Fibroblast of peridontal ligament (primary cell): ENCODE results near the gene MGMT.
"Not testable (repeated sequence)": the region's sequence is repeated elsewhere in the genome, so short reads cannot be mapped to it uniquely, and the experiment has no call there.

Experiments
- DNase-seq: peaks from one replicate; pipeline ENCODE4 v3.0.0-alpha.2; 2010; ENCODE audit errors: extremely low read depth

The MGMT gene

GRCh38 chr10:129466703-129467358, at the start of gene MGMT:
TSS of gene MGMT (plus strand) at chr10:129467241.
- DNase-seq, result peak; percentile 75

GRCh38 chr10:129417870-129418269, 49.2 kb upstream of the MGMT start:
- DNase-seq, result no peak

- no peak for DNase-seq
Measured at GRCh38 chr10:129418496-129419225, 48.4 kb upstream of the MGMT start.

- DNase-seq, result no peak
Measured at GRCh38 chr10:129419397-129419796, 47.6 kb upstream of the MGMT start.

GRCh38 chr10:129421399-129422010, 45.5 kb upstream of the MGMT start:
- DNase-seq, result no peak

- DNase-seq, result no peak
Measured at GRCh38 chr10:129424978-129425377, 42.1 kb upstream of the MGMT start.

- no peak for DNase-seq
Measured at GRCh38 chr10:129426606-129427005, 40.4 kb upstream of the MGMT start.

GRCh38 chr10:129433266-129433665, 33.8 kb upstream of the MGMT start:
- no peak for DNase-seq

GRCh38 chr10:129435724-129436123, 31.3 kb upstream of the MGMT start:
- not testable (repeated sequence) for DNase-seq

- no peak for DNase-seq
Measured at GRCh38 chr10:129438024-129438423, 29.0 kb upstream of the MGMT start.

GRCh38 chr10:129440247-129440646, 26.8 kb upstream of the MGMT start:
- no peak for DNase-seq

GRCh38 chr10:129440722-129441316, 26.2 kb upstream of the MGMT start:
- DNase-seq, result no peak

GRCh38 chr10:129441372-129442009, 25.6 kb upstream of the MGMT start:
- DNase-seq, result no peak

- DNase-seq, result no peak
Measured at GRCh38 chr10:129442866-129443265, 24.2 kb upstream of the MGMT start.

- no peak for DNase-seq
Measured at GRCh38 chr10:129444359-129444758, 22.7 kb upstream of the MGMT start.

GRCh38 chr10:129445436-129446182, 21.4 kb upstream of the MGMT start:
- DNase-seq, result no peak

GRCh38 chr10:129446183-129446581, 20.9 kb upstream of the MGMT start:
- no peak for DNase-seq

- DNase-seq, result no peak
Measured at GRCh38 chr10:129447486-129447885, 19.6 kb upstream of the MGMT start.

GRCh38 chr10:129448086-129448485, 19.0 kb upstream of the MGMT start:
- no peak for DNase-seq

GRCh38 chr10:129448539-129448938, 18.5 kb upstream of the MGMT start:
- DNase-seq, result no peak

- DNase-seq, result no peak
Measured at GRCh38 chr10:129449893-129450292, 17.1 kb upstream of the MGMT start.
